ENCODE measurements around the gene PGM2L1. TPM values are rescaled to one million over a fixed set of nuclear protein-coding genes. Genes with fewer than 3 reads are reported as not detected.

Gene PGM2L1
- total and polyA plus RNA-seq, 10 donors: 0.37 to 7.1 (median 4.9) TPM

- no peaks in the 10 kb centered on the region for H3K9me3 ChIP-seq
- no peaks in the 10 kb centered on the region for H3K4me1 ChIP-seq
- no peaks in the 10 kb centered on the region for H3K27me3 ChIP-seq (replicated peaks in 1 of 7)
- no peak overlapping the region for H3K27ac ChIP-seq
- TF ChIP-seq POLR2A (IDR thresholded peaks at IDR 0.05) (no peak), POLR2AphosphoS5 (IDR thresholded peaks at IDR 0.05) (no peak), CTCF (IDR thresholded peaks at IDR 0.05 in 8 of 11, conservative IDR thresholded peaks at IDR 0.05 in 3 of 11) (no peak)
- no peak for DNase-seq
- peaks cover 0 to 8% (median 0%) of the 10 kb centered on the region in 6 donors for H3K36me3 ChIP-seq
- intact Hi-C loops (cut with DNase I; ENCODE audit: low total_unique reads): no loop called here
- H3K4me3 ChIP-seq: no peak overlapping the region
These were observed 68.0 kb downstream of the PGM2L1 start for GRCh38 chr11:74330075-74330858.

GRCh38 chr11:74327076-74327475, 71.2 kb downstream of the PGM2L1 start:
- intact Hi-C loops (cut with DNase I; ENCODE audit: low total_unique reads): no loop called here
- Histone ChIP-seq H3K4me3 (no peak overlapping the region), H3K27me3 (replicated peaks in 1 of 7) (no peaks in the 10 kb centered on the region), H3K4me1 (peaks cover 0 to 7% (median 3%) of the 10 kb centered on the region in 6 donors), H3K27ac (no peak overlapping the region), H3K36me3 (peaks cover 0 to 7% (median 0%) of the 10 kb centered on the region in 6 donors), H3K9me3 (no peaks in the 10 kb centered on the region)
- 85 to 93% (median 90%) methylated on average over 1 of the region's 1 CpG for WGBS, 5 donors
- TF ChIP-seq POLR2A (IDR thresholded peaks at IDR 0.05): no peak
- no peak for TF ChIP-seq POLR2AphosphoS5 (IDR thresholded peaks at IDR 0.05)
- no peak for TF ChIP-seq CTCF (IDR thresholded peaks at IDR 0.05 in 8 of 11, conservative IDR thresholded peaks at IDR 0.05 in 3 of 11)
- DNase-seq: no peak

GRCh38 chr11:74326665-74327064, 71.6 kb downstream of the PGM2L1 start:
- H3K27me3 ChIP-seq (replicated peaks in 1 of 7): no peaks in the 10 kb centered on the region
- no peak overlapping the region for H3K4me3 ChIP-seq
- no peak for DNase-seq
- TF ChIP-seq POLR2AphosphoS5 (IDR thresholded peaks at IDR 0.05): no peak
- TF ChIP-seq POLR2A (IDR thresholded peaks at IDR 0.05): no peak
- TF ChIP-seq CTCF (IDR thresholded peaks at IDR 0.05 in 8 of 11, conservative IDR thresholded peaks at IDR 0.05 in 3 of 11): no peak
- intact Hi-C loops (cut with DNase I; ENCODE audit: low total_unique reads): no loop called here
- H3K4me1 ChIP-seq: peaks cover 0 to 11% (median 6%) of the 10 kb centered on the region in 6 donors
- no peak overlapping the region for H3K27ac ChIP-seq
- peaks cover 0 to 3% (median 0%) of the 10 kb centered on the region in 6 donors for H3K36me3 ChIP-seq
- no peaks in the 10 kb centered on the region for H3K9me3 ChIP-seq
- 86 to 95% (median 90%) methylated on average over 5 of the region's 5 CpGs for WGBS, 5 donors
